ENCODE measurements around the gene ZBED1.
"Not testable (repeated sequence)": the region's sequence is repeated elsewhere in the genome, so short reads cannot be mapped to it uniquely, and the experiment has no call there.

ZBED1 gene

DNA sequence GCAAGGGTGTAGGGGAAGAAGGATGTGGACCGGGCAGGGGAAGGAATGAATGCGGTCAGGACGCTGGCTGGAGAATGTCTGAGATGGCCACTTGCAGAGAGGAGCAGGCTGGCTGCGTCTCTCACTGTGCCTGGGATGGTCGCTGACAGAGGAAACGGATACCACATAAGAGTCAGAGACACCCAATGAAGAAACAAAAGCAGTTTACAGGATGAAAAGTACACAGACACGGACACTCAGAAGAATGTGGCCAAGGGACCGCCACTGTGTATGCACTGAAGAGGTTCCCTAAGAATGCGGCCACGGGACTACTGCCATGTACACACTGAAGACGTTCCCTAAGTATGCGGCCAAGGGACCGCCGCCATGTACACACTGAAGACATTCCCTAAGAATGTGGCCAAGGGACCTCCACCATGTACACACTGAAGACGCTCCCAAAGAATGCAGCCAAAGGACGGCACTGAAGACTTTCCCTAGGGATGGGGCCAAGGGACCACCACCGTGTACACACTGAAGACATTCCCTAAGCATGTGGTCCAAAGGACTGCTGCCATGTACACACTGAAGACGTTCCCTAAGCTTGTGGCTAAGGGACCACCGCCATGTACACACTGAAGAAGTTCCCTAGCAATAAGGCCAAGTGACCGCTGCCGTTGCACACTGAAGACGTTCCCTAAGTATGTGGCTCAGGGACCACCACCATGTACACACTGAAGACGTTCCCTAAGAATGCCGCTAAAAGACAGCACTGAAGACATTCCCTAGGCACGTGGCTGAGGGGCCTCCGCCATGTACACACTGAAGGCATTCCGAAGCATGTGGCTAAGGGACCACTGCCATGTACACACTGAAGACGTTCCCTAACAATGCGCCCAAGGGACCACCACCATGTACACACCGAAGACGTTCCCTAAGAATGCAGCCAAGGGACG lies 32.2 kb downstream of the ZBED1 start:
- H3K4me3 ChIP-seq (ENCODE audit: low read depth, low read length) = no peak overlapping the region
- no peak for TF ChIP-seq POLR2A (IDR thresholded peaks at IDR 0.05; ENCODE audit: extremely low read depth, insufficient read length)
- TF ChIP-seq, protein P1, sequence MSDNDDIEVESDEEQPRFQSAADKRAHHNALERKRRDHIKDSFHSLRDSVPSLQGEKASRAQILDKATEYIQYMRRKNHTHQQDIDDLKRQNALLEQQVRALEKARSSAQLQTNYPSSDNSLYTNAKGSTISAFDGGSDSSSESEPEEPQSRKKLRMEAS (IDR thresholded peaks at IDR 0.05; ENCODE audit: low read depth, low read length) = no peak
- TF ChIP-seq, protein P2, sequence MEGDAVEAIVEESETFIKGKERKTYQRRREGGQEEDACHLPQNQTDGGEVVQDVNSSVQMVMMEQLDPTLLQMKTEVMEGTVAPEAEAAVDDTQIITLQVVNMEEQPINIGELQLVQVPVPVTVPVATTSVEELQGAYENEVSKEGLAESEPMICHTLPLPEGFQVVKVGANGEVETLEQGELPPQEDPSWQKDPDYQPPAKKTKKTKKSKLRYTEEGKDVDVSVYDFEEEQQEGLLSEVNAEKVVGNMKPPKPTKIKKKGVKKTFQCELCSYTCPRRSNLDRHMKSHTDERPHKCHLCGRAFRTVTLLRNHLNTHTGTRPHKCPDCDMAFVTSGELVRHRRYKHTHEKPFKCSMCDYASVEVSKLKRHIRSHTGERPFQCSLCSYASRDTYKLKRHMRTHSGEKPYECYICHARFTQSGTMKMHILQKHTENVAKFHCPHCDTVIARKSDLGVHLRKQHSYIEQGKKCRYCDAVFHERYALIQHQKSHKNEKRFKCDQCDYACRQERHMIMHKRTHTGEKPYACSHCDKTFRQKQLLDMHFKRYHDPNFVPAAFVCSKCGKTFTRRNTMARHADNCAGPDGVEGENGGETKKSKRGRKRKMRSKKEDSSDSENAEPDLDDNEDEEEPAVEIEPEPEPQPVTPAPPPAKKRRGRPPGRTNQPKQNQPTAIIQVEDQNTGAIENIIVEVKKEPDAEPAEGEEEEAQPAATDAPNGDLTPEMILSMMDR (IDR thresholded peaks at IDR 0.05; ENCODE audit: low read depth, low read length) = no peak
- TF ChIP-seq MYC (IDR thresholded peaks at IDR 0.05; ENCODE audit: low read depth, low read length) = no peak
- no peak for DNase-seq (ENCODE audit: low read depth)

DNA sequence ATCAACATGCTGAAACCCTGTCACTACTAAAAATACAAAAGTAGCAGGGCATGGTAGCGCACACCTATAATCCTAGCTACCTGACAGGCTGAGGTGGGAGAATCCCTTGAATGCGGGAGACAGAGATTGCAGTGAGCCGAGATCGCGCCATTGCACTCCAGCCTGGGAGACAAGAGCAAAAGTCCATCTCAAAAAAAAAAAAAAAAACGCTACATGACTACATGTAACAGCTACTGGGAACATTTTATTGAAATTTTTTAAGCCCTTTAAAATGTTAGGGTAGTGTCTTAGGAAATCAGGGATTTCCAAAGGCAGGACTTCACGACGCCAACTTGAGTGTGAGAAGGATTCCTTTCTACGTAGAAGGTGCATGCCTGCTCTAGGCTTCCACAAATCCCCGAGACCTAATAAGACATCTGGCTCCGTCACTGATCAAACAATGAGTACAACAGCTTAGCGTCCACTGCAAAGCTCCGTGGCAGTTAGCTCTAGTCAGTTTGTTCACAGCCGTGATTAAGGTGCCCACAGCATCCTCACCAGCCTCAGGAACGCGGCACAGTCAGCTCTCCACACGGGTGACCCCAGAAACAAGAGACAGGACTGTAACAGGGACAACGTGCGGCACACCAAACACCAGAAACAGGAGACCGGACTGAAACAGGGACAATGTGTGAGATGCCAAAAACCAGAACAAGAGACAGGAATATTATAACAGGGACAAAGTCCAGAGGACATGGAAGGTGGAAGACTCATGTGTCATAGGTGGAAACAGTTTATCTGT lies 33.7 kb downstream of the ZBED1 start:
- DNase-seq (ENCODE audit: low read depth) = no peak
- no peak for TF ChIP-seq POLR2A (IDR thresholded peaks at IDR 0.05; ENCODE audit: extremely low read depth, insufficient read length)
- TF ChIP-seq, protein P2 (IDR thresholded peaks at IDR 0.05; ENCODE audit: low read depth, low read length) = no peak
- TF ChIP-seq MYC (IDR thresholded peaks at IDR 0.05; ENCODE audit: low read depth, low read length) = no peak
- TF ChIP-seq, protein P1 (IDR thresholded peaks at IDR 0.05; ENCODE audit: low read depth, low read length) = no peak
- no peak overlapping the region for H3K4me3 ChIP-seq (ENCODE audit: low read depth, low read length)

DNA sequence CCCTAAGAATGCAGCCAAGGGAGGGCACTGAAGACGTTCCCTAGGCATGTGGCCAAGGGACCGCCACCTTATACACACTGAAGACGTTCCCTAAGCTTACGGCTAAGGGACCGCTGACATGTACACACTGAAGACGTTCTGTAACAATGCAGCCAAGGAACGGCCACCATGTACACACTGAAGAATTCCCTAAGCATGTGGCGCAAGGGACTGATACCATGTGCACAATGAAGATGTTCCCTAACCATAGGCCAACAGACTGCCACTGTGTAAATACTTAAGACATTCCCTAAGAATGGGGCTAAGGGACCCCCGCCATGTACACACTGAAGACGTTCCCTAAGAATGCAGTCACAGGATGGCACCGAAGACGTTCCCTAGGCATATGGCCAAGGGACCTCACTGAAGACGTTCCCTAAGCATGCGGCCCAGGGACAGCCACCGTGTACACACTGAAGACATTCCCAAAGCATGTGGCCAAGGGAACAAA lies 36.1 kb downstream of the ZBED1 start:
- DNase-seq (ENCODE audit: low read depth) = peak; percentile 30
- TF ChIP-seq, protein P2 (IDR thresholded peaks at IDR 0.05; ENCODE audit: low read depth, low read length) = no peak
- TF ChIP-seq, protein P1 (IDR thresholded peaks at IDR 0.05; ENCODE audit: low read depth, low read length) = no peak
- no peak for TF ChIP-seq MYC (IDR thresholded peaks at IDR 0.05; ENCODE audit: low read depth, low read length)
- TF ChIP-seq POLR2A (IDR thresholded peaks at IDR 0.05; ENCODE audit: extremely low read depth, insufficient read length) = no peak
- H3K4me3 ChIP-seq (ENCODE audit: low read depth, low read length) = no peak overlapping the region

DNA sequence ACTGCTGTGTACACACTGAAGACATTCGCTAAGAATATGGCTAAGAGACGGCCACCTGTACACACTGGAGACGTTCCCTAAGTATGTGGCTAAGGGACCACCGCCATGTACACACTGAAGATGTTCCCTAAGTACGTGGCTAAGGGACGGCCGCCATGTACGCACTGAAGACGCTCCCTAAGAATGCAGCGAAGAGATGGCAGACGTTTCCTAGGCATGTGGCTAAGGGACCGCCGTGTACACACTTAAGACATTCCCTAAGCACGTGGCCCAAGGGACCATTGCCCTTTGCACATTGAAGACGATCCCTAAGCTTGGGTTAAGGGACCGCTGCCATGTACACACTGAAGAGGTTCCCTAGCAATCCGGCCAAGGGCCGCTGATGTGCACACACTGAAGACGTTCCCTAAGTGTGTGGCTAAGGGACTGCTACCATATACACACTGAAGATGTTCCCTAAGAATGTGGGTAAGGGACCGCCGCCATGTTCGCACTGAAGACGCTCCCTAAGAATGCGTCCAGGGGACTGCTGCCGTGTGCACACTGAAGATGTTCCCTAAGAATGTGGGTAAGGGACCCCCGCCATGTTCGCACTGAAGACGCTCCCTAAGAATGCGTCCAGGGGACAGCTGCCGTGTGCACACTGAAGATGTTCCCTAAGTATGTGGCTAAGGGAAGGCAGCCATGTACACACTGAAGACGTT lies 36.7 kb downstream of the ZBED1 start:
- peak; percentile 51 for DNase-seq (ENCODE audit: low read depth)
- no peak overlapping the region for H3K4me3 ChIP-seq (ENCODE audit: low read depth, low read length)
- TF ChIP-seq MYC (IDR thresholded peaks at IDR 0.05; ENCODE audit: low read depth, low read length) = no peak
- TF ChIP-seq, protein P1 (IDR thresholded peaks at IDR 0.05; ENCODE audit: low read depth, low read length) = no peak
- TF ChIP-seq, protein P2 (IDR thresholded peaks at IDR 0.05; ENCODE audit: low read depth, low read length) = no peak
- TF ChIP-seq POLR2A (IDR thresholded peaks at IDR 0.05; ENCODE audit: extremely low read depth, insufficient read length) = no peak

DNA sequence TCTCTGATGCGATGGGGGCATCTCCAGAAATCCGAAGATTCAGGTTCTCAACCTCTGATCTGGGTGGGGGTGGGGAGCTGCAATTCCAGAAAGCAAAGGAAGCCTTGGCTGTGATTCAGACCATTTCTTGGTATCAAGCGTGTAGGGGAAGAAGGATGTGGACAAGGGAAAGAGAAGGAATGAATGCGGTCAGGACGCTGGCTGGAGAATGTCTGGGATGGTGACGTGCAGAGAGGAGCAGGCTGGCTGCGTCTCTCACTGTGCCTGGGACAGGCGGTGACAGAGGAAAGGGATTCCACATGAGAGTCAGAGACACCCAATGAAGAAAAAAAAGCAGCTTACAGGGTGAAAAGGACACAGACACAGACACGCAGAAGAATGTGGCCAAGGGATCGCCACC lies 37.3 kb downstream of the ZBED1 start:
- H3K4me3 ChIP-seq (ENCODE audit: low read depth, low read length); DNase-seq (ENCODE audit: low read depth): not testable (repeated sequence)

Data from NB4 (cell line).